Measurements from ENCODE around the gene ADGRL3. TPM values are rescaled to one million over a fixed set of nuclear protein-coding genes. Genes with fewer than 3 reads are reported as not detected.

The ADGRL3 gene
- total RNA-seq, 1 donor from 2014 or later, result 34.5 TPM

DNA sequence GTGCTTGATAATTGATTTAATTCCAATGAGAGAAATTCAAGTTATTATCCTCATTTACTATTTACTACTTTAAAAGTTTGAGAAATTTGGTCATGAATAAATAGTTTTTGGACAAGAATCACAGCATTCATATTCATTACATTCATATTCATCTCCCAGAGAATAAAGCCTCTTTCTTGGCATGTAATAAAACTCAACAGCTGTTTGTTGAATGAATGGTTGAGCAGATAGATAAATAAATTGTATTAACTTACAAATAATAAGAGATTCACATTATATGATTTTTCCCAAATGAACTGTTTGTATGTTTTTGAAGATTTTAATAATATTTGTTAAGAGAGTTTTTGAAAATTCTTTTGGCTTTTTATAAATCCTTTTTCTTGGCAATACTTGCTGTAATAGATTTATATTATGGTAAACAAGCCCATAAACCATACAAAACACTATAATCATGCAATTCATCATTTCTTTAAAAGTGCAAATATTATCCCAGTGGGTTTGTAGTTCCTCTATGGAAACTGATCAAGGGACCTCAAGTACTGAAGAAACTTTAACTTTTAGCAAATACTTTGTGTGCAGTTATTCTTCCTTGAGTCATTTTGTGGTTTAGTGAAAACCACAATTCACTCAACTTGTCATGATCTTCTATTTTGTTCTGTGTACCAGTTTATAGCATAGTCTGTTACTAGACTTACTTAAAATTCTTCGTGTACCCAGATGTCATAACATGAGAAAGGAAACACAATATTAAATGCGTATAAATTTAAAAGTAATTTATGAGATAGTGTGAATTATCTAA is 371.8 kb downstream of the ADGRL3 start:
- Mint-ChIP-seq H3K4me1 (peaks cover 4% of the 10 kb centered on the region), H3K36me3 (ENCODE audit: low read depth) (no peaks in the 10 kb centered on the region), H3K27me3 (ENCODE audit: low read depth) (no peaks in the 10 kb centered on the region), H3K9me3 (no peaks in the 10 kb centered on the region), H3K4me3 (no peak overlapping the region), H3K27ac (ENCODE audit: unreplicated experiment) (no peak overlapping the region)
- no peak for DNase-seq (ENCODE audit: low read depth, low spot score)
- TF ChIP-seq, protein P1, sequence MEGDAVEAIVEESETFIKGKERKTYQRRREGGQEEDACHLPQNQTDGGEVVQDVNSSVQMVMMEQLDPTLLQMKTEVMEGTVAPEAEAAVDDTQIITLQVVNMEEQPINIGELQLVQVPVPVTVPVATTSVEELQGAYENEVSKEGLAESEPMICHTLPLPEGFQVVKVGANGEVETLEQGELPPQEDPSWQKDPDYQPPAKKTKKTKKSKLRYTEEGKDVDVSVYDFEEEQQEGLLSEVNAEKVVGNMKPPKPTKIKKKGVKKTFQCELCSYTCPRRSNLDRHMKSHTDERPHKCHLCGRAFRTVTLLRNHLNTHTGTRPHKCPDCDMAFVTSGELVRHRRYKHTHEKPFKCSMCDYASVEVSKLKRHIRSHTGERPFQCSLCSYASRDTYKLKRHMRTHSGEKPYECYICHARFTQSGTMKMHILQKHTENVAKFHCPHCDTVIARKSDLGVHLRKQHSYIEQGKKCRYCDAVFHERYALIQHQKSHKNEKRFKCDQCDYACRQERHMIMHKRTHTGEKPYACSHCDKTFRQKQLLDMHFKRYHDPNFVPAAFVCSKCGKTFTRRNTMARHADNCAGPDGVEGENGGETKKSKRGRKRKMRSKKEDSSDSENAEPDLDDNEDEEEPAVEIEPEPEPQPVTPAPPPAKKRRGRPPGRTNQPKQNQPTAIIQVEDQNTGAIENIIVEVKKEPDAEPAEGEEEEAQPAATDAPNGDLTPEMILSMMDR (conservative IDR thresholded peaks at IDR 0.05), result no peak

GRCh38 chr4:61575796-61576195 is 375.7 kb downstream of the ADGRL3 start:
- H3K4me3 Mint-ChIP-seq, result no peak overlapping the region
- H3K36me3 Mint-ChIP-seq (ENCODE audit: low read depth), result no peaks in the 10 kb centered on the region
- no peak for DNase-seq (ENCODE audit: low read depth, low spot score)
- no peaks in the 10 kb centered on the region for H3K9me3 Mint-ChIP-seq
- TF ChIP-seq, protein P1 (conservative IDR thresholded peaks at IDR 0.05), result no peak
- H3K4me1 Mint-ChIP-seq, result peaks cover 5% of the 10 kb centered on the region
- H3K27ac Mint-ChIP-seq (ENCODE audit: unreplicated experiment), result no peak overlapping the region
- H3K27me3 Mint-ChIP-seq (ENCODE audit: low read depth), result no peaks in the 10 kb centered on the region

DNA sequence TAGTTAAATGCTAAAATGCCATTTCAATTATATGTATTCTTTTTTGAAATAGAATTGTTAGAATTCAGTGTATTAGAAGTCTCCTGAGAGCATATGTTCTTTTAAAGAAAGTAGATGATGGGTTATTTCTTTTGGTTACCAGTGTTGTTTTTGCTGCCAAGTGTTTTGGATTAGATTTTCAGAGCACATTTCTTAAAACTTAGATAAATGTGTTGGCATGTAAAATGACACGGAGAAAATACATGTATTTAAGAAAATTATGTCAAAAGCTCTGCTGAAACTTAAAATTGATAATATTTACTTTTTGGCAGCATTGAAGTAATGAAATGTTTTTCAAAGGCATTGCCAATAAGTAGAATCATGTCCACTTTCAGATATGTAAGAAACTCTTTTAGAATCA is 379.7 kb downstream of the ADGRL3 start:
- no peaks in the 10 kb centered on the region for H3K27me3 Mint-ChIP-seq (ENCODE audit: low read depth)
- no peak for DNase-seq (ENCODE audit: low read depth, low spot score)
- no peak overlapping the region for H3K27ac Mint-ChIP-seq (ENCODE audit: unreplicated experiment)
- TF ChIP-seq, protein P1 (conservative IDR thresholded peaks at IDR 0.05), result no peak
- H3K36me3 Mint-ChIP-seq (ENCODE audit: low read depth), result no peaks in the 10 kb centered on the region
- peaks cover 9% of the 10 kb centered on the region for H3K9me3 Mint-ChIP-seq
- H3K4me3 Mint-ChIP-seq, result no peak overlapping the region
- H3K4me1 Mint-ChIP-seq, result peaks cover 5% of the 10 kb centered on the region

GRCh38 chr4:61580721-61581377 is 380.7 kb downstream of the ADGRL3 start:
- Mint-ChIP-seq H3K27ac (ENCODE audit: unreplicated experiment) (no peak overlapping the region), H3K36me3 (ENCODE audit: low read depth) (no peaks in the 10 kb centered on the region), H3K27me3 (ENCODE audit: low read depth) (no peaks in the 10 kb centered on the region), H3K9me3 (peaks cover 9% of the 10 kb centered on the region), H3K4me1 (peaks cover 13% of the 10 kb centered on the region), H3K4me3 (no peak overlapping the region)
- TF ChIP-seq, protein P1 (conservative IDR thresholded peaks at IDR 0.05), result no peak
- DNase-seq (ENCODE audit: low read depth, low spot score), result no peak

GRCh38 chr4:61583696-61584095 is 383.6 kb downstream of the ADGRL3 start:
- no peak for DNase-seq (ENCODE audit: low read depth, low spot score)
- TF ChIP-seq, protein P1 (conservative IDR thresholded peaks at IDR 0.05), result no peak
- Mint-ChIP-seq H3K4me3 (no peak overlapping the region), H3K27me3 (ENCODE audit: low read depth) (no peaks in the 10 kb centered on the region), H3K36me3 (ENCODE audit: low read depth) (no peaks in the 10 kb centered on the region), H3K9me3 (peaks cover 9% of the 10 kb centered on the region), H3K4me1 (peaks cover 8% of the 10 kb centered on the region), H3K27ac (ENCODE audit: unreplicated experiment) (no peak overlapping the region)
